ENCODE measurements around the gene WDFY4.

The WDFY4 gene

DNA sequence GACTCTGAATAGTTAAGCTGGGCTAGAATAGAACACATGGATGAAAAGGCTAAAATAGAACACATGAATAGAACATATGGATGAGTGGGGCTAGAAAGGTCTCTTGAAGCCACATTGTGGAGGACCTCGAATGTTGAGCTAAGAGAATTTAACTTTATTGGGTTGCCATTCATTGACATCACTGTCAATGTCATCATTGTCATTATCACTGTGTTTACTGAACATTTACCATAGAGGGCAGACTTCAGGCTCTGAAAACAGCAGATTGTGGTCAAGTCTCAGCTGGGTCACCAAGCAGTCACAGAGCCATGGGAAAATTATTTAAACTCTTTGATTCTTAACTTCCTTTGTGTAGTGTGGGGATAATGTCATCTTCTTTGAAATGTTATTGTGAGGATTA is 80.4 kb downstream of the WDFY4 start:
- Histone ChIP-seq H2BK5ac (ENCODE audit: low read depth, low read length, poor library complexity, severe bottlenecking) (no peak overlapping the region), H2AFZ (ENCODE audit: low read depth, low read length) (no peak overlapping the region), H3K23ac (ENCODE audit: low read length in 2 of 2) (no peak overlapping the region), H2BK15ac (ENCODE audit: low read depth, poor library complexity, severe bottlenecking) (no peak overlapping the region), H3K27me3 (ENCODE audit: control insufficient read depth in 1 of 2, insufficient read depth in 1 of 2, low read length in 2 of 2) (peaks cover 11 to 70% of the 10 kb centered on the region in 2 experiments), H3K79me1 (replicated peaks; ENCODE audit: low read length, poor library complexity, severe bottlenecking) (no peaks in the 10 kb centered on the region), H3K4me2 (ENCODE audit: low read length, poor library complexity, severe bottlenecking) (no peak overlapping the region), H2BK120ac (ENCODE audit: low read depth, low read length) (no peak overlapping the region), H4K8ac (ENCODE audit: low read length) (no peak overlapping the region), H3K9me3 (ENCODE audit: control insufficient read depth, low read length) (no peaks in the 10 kb centered on the region), H3K4me3 (ENCODE audit: insufficient read depth in 1 of 2, low read depth in 1 of 2, low read length in 2 of 2) (no peak overlapping the region), H4K91ac (ENCODE audit: low read length) (no peak overlapping the region), H3K14ac (ENCODE audit: low read length in 2 of 2) (no peak overlapping the region), H3K4ac (ENCODE audit: low read depth in 1 of 2, low read length in 2 of 2) (no peak overlapping the region), H3K36me3 (ENCODE audit: control insufficient read depth in 1 of 2, insufficient read depth in 2 of 2, low read depth in 1 of 2, low read length in 2 of 2) (no peaks in the 10 kb centered on the region), H2BK12ac (ENCODE audit: low read length in 2 of 2) (no peak overlapping the region), H3K4me1 (ENCODE audit: control insufficient read depth, insufficient read depth, low read depth, low read length) (no peaks in the 10 kb centered on the region), H3K27ac (ENCODE audit: low read length, poor library complexity, severe bottlenecking) (no peak overlapping the region), H3K18ac (ENCODE audit: low read depth in 1 of 2, low read length in 2 of 2) (no peak overlapping the region), H3K9ac (ENCODE audit: low read length) (no peak overlapping the region), H2AK5ac (ENCODE audit: low read length, severe bottlenecking) (no peak overlapping the region)
- WGBS, result 83% methylated on average over 1 of the region's 1 CpG
- no peak for DNase-seq

- no peak overlapping the region for H2AK5ac ChIP-seq (ENCODE audit: low read length, severe bottlenecking)
- no peak overlapping the region for H3K23ac ChIP-seq (ENCODE audit: low read length in 2 of 2)
- no peaks in the 10 kb centered on the region for H3K4me1 ChIP-seq (ENCODE audit: control insufficient read depth, insufficient read depth, low read depth, low read length)
- peaks cover 8 to 66% of the 10 kb centered on the region in 2 experiments for H3K27me3 ChIP-seq (ENCODE audit: control insufficient read depth in 1 of 2, insufficient read depth in 1 of 2, low read length in 2 of 2)
- no peaks in the 10 kb centered on the region for H3K9me3 ChIP-seq (ENCODE audit: control insufficient read depth, low read length)
- H2BK15ac ChIP-seq (ENCODE audit: low read depth, poor library complexity, severe bottlenecking), result no peak overlapping the region
- H3K79me1 ChIP-seq (replicated peaks; ENCODE audit: low read length, poor library complexity, severe bottlenecking), result no peaks in the 10 kb centered on the region
- 60% methylated on average over 4 of the region's 4 CpGs for WGBS
- no peak overlapping the region for H3K4ac ChIP-seq (ENCODE audit: low read depth in 1 of 2, low read length in 2 of 2)
- H3K14ac ChIP-seq (ENCODE audit: low read length in 2 of 2), result no peak overlapping the region
- no peak overlapping the region for H4K8ac ChIP-seq (ENCODE audit: low read length)
- H2BK5ac ChIP-seq (ENCODE audit: low read depth, low read length, poor library complexity, severe bottlenecking), result no peak overlapping the region
- H3K9ac ChIP-seq (ENCODE audit: low read length), result no peak overlapping the region
- no peak overlapping the region for H3K4me3 ChIP-seq (ENCODE audit: insufficient read depth in 1 of 2, low read depth in 1 of 2, low read length in 2 of 2)
- no peak overlapping the region for H2BK120ac ChIP-seq (ENCODE audit: low read depth, low read length)
- H3K27ac ChIP-seq (ENCODE audit: low read length, poor library complexity, severe bottlenecking), result no peak overlapping the region
- no peak overlapping the region for H3K18ac ChIP-seq (ENCODE audit: low read depth in 1 of 2, low read length in 2 of 2)
- no peak overlapping the region for H2BK12ac ChIP-seq (ENCODE audit: low read length in 2 of 2)
- no peak overlapping the region for H3K4me2 ChIP-seq (ENCODE audit: low read length, poor library complexity, severe bottlenecking)
- H2AFZ ChIP-seq (ENCODE audit: low read depth, low read length), result no peak overlapping the region
- no peak for DNase-seq
- H3K36me3 ChIP-seq (ENCODE audit: control insufficient read depth in 1 of 2, insufficient read depth in 2 of 2, low read depth in 1 of 2, low read length in 2 of 2), result no peaks in the 10 kb centered on the region
- no peak overlapping the region for H4K91ac ChIP-seq (ENCODE audit: low read length)
These were observed 80.9 kb downstream of the WDFY4 start for GRCh38 chr10:48765527-48765926.

GRCh38 chr10:48767373-48768143 is 82.9 kb downstream of the WDFY4 start:
- Histone ChIP-seq H4K8ac (ENCODE audit: low read length) (no peak overlapping the region), H3K9ac (ENCODE audit: low read length) (no peak overlapping the region), H3K36me3 (ENCODE audit: control insufficient read depth in 1 of 2, insufficient read depth in 2 of 2, low read depth in 1 of 2, low read length in 2 of 2) (no peaks in the 10 kb centered on the region), H3K27ac (ENCODE audit: low read length, poor library complexity, severe bottlenecking) (no peak overlapping the region), H3K27me3 (ENCODE audit: control insufficient read depth in 1 of 2, insufficient read depth in 1 of 2, low read length in 2 of 2) (peaks cover 0 to 62% of the 10 kb centered on the region in 2 experiments), H2BK5ac (ENCODE audit: low read depth, low read length, poor library complexity, severe bottlenecking) (no peak overlapping the region), H2BK120ac (ENCODE audit: low read depth, low read length) (no peak overlapping the region), H2BK15ac (ENCODE audit: low read depth, poor library complexity, severe bottlenecking) (no peak overlapping the region), H2AFZ (ENCODE audit: low read depth, low read length) (no peak overlapping the region), H3K14ac (ENCODE audit: low read length in 2 of 2) (no peak overlapping the region), H4K91ac (ENCODE audit: low read length) (no peak overlapping the region), H3K4me2 (ENCODE audit: low read length, poor library complexity, severe bottlenecking) (no peak overlapping the region), H3K18ac (ENCODE audit: low read depth in 1 of 2, low read length in 2 of 2) (no peak overlapping the region), H3K4me1 (ENCODE audit: control insufficient read depth, insufficient read depth, low read depth, low read length) (peaks cover 1% of the 10 kb centered on the region), H2BK12ac (ENCODE audit: low read length in 2 of 2) (no peak overlapping the region), H3K4me3 (ENCODE audit: insufficient read depth in 1 of 2, low read depth in 1 of 2, low read length in 2 of 2) (no peak overlapping the region), H3K4ac (ENCODE audit: low read depth in 1 of 2, low read length in 2 of 2) (no peak overlapping the region), H3K9me3 (ENCODE audit: control insufficient read depth, low read length) (no peaks in the 10 kb centered on the region), H3K79me1 (replicated peaks; ENCODE audit: low read length, poor library complexity, severe bottlenecking) (no peaks in the 10 kb centered on the region), H3K23ac (ENCODE audit: low read length in 2 of 2) (no peak overlapping the region), H2AK5ac (ENCODE audit: low read length, severe bottlenecking) (no peak overlapping the region)
- no peak for DNase-seq
- WGBS, result 85% methylated on average over 3 of the region's 4 CpGs

DNA sequence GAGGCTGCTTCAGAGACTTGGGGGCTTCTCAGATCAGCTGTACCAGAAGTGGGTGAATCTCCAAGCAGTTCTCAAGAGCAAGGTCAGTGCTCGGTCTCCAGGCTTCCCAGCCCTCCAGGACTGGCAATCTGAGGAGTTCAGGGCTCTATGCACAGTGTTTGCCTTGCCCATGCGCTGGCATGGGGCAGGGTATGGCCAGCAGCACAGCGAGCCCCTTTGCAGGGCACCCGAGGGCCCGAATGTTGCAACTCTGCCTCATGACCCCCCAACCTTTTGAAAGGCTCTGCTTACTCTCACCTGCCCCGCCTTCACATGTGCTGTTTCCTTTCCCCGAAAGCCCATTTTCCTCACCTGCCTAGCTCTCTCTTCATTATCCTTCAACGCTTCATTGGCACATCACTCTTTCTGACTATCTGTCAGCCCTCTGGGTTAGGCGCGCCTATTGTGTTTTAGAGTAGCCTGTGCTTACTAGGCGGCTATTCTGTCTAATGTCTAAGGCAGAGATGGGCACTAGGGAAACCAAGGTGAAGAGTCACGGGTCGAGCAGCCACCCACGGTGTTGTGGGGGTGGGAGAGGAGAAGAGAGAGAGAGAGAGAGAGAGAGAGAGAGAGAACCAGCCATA is 83.6 kb downstream of the WDFY4 start:
- H3K4me1 ChIP-seq (ENCODE audit: control insufficient read depth, insufficient read depth, low read depth, low read length), result peaks cover 1% of the 10 kb centered on the region
- no peak overlapping the region for H2AFZ ChIP-seq (ENCODE audit: low read depth, low read length)
- no peak overlapping the region for H3K23ac ChIP-seq (ENCODE audit: low read length in 2 of 2)
- H3K4me2 ChIP-seq (ENCODE audit: low read length, poor library complexity, severe bottlenecking), result no peak overlapping the region
- H3K27ac ChIP-seq (ENCODE audit: low read length, poor library complexity, severe bottlenecking), result no peak overlapping the region
- no peaks in the 10 kb centered on the region for H3K36me3 ChIP-seq (ENCODE audit: control insufficient read depth in 1 of 2, insufficient read depth in 2 of 2, low read depth in 1 of 2, low read length in 2 of 2)
- H2BK12ac ChIP-seq (ENCODE audit: low read length in 2 of 2), result no peak overlapping the region
- no peaks in the 10 kb centered on the region for H3K9me3 ChIP-seq (ENCODE audit: control insufficient read depth, low read length)
- H4K8ac ChIP-seq (ENCODE audit: low read length), result no peak overlapping the region
- no peak overlapping the region for H3K14ac ChIP-seq (ENCODE audit: low read length in 2 of 2)
- no peak overlapping the region for H2BK5ac ChIP-seq (ENCODE audit: low read depth, low read length, poor library complexity, severe bottlenecking)
- WGBS, result 80% methylated on average over 14 of the region's 14 CpGs
- H3K4me3 ChIP-seq (ENCODE audit: insufficient read depth in 1 of 2, low read depth in 1 of 2, low read length in 2 of 2), result no peak overlapping the region
- H3K9ac ChIP-seq (ENCODE audit: low read length), result no peak overlapping the region
- H2BK120ac ChIP-seq (ENCODE audit: low read depth, low read length), result no peak overlapping the region
- no peak overlapping the region for H2BK15ac ChIP-seq (ENCODE audit: low read depth, poor library complexity, severe bottlenecking)
- peaks cover 0 to 59% of the 10 kb centered on the region in 2 experiments for H3K27me3 ChIP-seq (ENCODE audit: control insufficient read depth in 1 of 2, insufficient read depth in 1 of 2, low read length in 2 of 2)
- no peak overlapping the region for H3K18ac ChIP-seq (ENCODE audit: low read depth in 1 of 2, low read length in 2 of 2)
- H3K79me1 ChIP-seq (replicated peaks; ENCODE audit: low read length, poor library complexity, severe bottlenecking), result no peaks in the 10 kb centered on the region
- H4K91ac ChIP-seq (ENCODE audit: low read length), result no peak overlapping the region
- H2AK5ac ChIP-seq (ENCODE audit: low read length, severe bottlenecking), result no peak overlapping the region
- H3K4ac ChIP-seq (ENCODE audit: low read depth in 1 of 2, low read length in 2 of 2), result no peak overlapping the region
- no peak for DNase-seq
